HepG2 (cell line): ENCODE results near the gene PLA2G4D. TPM values are rescaled to one million over a fixed set of nuclear protein-coding genes. Genes with fewer than 3 reads are reported as not detected.

Source experiments
- ATAC-seq: fragments of 200-7000 bp; cut with Tn5 transposase; 3 replicates; pipeline ENCODE4 v1.9.1; 2020; ENCODE audit warnings: mild to moderate bottlenecking, moderate library complexity
- BruUV-seq: library from RNA; stranded (reverse); fragments of 400-500 nt; replicated peaks from 2 replicates; lab custom pipeline; 2021; lab: Mats Ljungman, UMichigan
- CTCF ChIA-PET: fragments of 300-600 bp; formaldehyde crosslinking; extraction: SDS; loops from one replicate; lab custom pipeline; 2021; ENCODE audit warnings: low total read pairs, inconsistent platforms, low intra/inter-chr PET ratio; lab: Yijun Ruan, JAX
- POLR2A ChIA-PET: fragments of 350-600 bp; sonication (Branson Sonifier 250); formaldehyde crosslinking; loops from one replicate; lab custom pipeline; 2020; ENCODE audit warnings: antibody characterized with exemption, inconsistent platforms; lab: Yijun Ruan, JAX
- DNase-seq: peaks from one replicate; pipeline ENCODE4 v3.0.0-alpha.2; 2015; ENCODE audit warnings: low spot score
- FAIRE-seq: peaks from 3 replicates; lab custom pipeline; 2011; peaks lifted over from hg19 to GRCh38; lab: Jason Lieb, UNC
- H2AFZ ChIP-seq: one replicate; pipeline ENCODE4 v1.6.1; 2011; ENCODE audit warnings: low read length, inconsistent platforms
- H3K27ac ChIP-seq: fragments of 300-600 bp; 3 replicates; pipeline ENCODE4 v1.8.0; 2011; ENCODE audit warnings: mixed run types, mild to moderate bottlenecking, mixed read lengths, low read length, inconsistent platforms; ENCODE audit not compliant: insufficient read depth; ENCODE audit errors: extremely low read length
- H3K27me3 ChIP-seq, 2 experiments: fragments of 200-600 bp in 1 of 2; 2 replicates in 1 of 2; 3 replicates in 1 of 2; pipeline versions ENCODE4 v1.6.0 to v1.8.0; 2011; ENCODE audit warnings: low read length in 2 of 2, mild to moderate bottlenecking in 2 of 2, moderate library complexity in 2 of 2, inconsistent platforms in 1 of 2; ENCODE audit not compliant: insufficient read depth in 2 of 2, control insufficient read depth in 1 of 2
- H3K36me3 ChIP-seq, 2 experiments: fragments of 200-600 bp in 1 of 2; replicated peaks in 1 of 2; 2 replicates in 1 of 2; 3 replicates in 1 of 2; pipeline versions ENCODE4 v1.5.1 to v1.8.0; 2011; ENCODE audit warnings: low read length in 2 of 2, inconsistent platforms in 1 of 2; ENCODE audit not compliant: insufficient read depth in 2 of 2, control insufficient read depth in 1 of 2
- H3K4me1 ChIP-seq: 2 replicates; pipeline ENCODE4 v1.5.1; 2012; ENCODE audit warnings: low read length, inconsistent platforms; ENCODE audit not compliant: insufficient read depth
- H3K4me2 ChIP-seq: 2 replicates; pipeline ENCODE4 v1.6.0; 2011; ENCODE audit warnings: low read depth, low read length, inconsistent platforms
- H3K4me3 ChIP-seq, 3 experiments: fragments of 200-600 bp in 1 of 3; sonication (generic), shearing (Covaris generic) in 1 of 3; replicated peaks in 1 of 3; 2 replicates each; pipeline ENCODE4 v1.5.1; 2011 to 2016; ENCODE audit warnings: low read length in 3 of 3, inconsistent platforms in 2 of 3, low read depth in 2 of 3, mild to moderate bottlenecking in 2 of 3, control low read depth in 1 of 3, mixed read lengths in 1 of 3; ENCODE audit not compliant: insufficient read depth in 1 of 3
- H3K79me2 ChIP-seq: one replicate; pipeline ENCODE4 v1.6.1; 2011; ENCODE audit warnings: low read length, inconsistent platforms; ENCODE audit not compliant: insufficient read depth
- H3K9ac ChIP-seq: 2 replicates; pipeline ENCODE4 v1.6.0; 2011; ENCODE audit warnings: mild to moderate bottlenecking, low read depth, low read length, inconsistent platforms; ENCODE audit not compliant: insufficient read depth
- H3K9me3 ChIP-seq: 2 replicates; pipeline ENCODE4 v1.5.1; 2012; ENCODE audit warnings: mild to moderate bottlenecking, low read length
- H4K20me1 ChIP-seq: 2 replicates; pipeline ENCODE4 v1.6.0; 2011; ENCODE audit warnings: inconsistent platforms, mild to moderate bottlenecking, low read length, moderate library complexity; ENCODE audit not compliant: insufficient read depth
- ATRX ChIP-seq: sonication (generic); formaldehyde crosslinking; IDR thresholded peaks from 2 replicates; pipeline ENCODE4 v1.4.0; 2020; ENCODE audit warnings: missing genetic modification reagents, borderline replicate concordance
- HMG20B ChIP-seq: conservative IDR thresholded peaks from 2 replicates; pipeline ENCODE4 v1.6.1; 2016; ENCODE audit warnings: missing genetic modification reagents, missing compliant biosample characterization
- KDM2A ChIP-seq: sonication (generic); formaldehyde crosslinking; IDR thresholded peaks from 2 replicates; pipeline ENCODE4 v1.4.0; 2020; ENCODE audit warnings: low read depth, missing genetic modification reagents, borderline replicate concordance
- KDM6A ChIP-seq: IDR thresholded peaks from 2 replicates; pipeline ENCODE4 v1.6.1; 2016; ENCODE audit warnings: low read depth
- NCOA2 ChIP-seq: sonication (generic); formaldehyde crosslinking; IDR thresholded peaks from 2 replicates; pipeline ENCODE4 v1.8.0; 2022; ENCODE audit warnings: inconsistent platforms
- NR2F1 ChIP-seq, 2 experiments: fragments of 450-650 bp in 1 of 2; formaldehyde crosslinking in 1 of 2; IDR thresholded peaks; 2 replicates each; pipeline versions ENCODE4 v1.5.0 to v1.6.1; 2016 to 2020; ENCODE audit warnings: mild to moderate bottlenecking in 1 of 2, missing compliant biosample characterization in 1 of 2, missing genetic modification reagents in 1 of 2, moderate library complexity in 1 of 2
- SKI ChIP-seq: fragments of 450-650 bp; IDR thresholded peaks from one replicate; pipeline ENCODE4 v1.6.1; 2018; ENCODE audit warnings: mild to moderate bottlenecking; ENCODE audit not compliant: partially characterized antibody
- YEATS2 ChIP-seq: sonication (generic); formaldehyde crosslinking; IDR thresholded peaks from 2 replicates; pipeline ENCODE4 v1.4.0; 2020; ENCODE audit warnings: missing genetic modification reagents, borderline replicate concordance
- ZBTB25 ChIP-seq: IDR thresholded peaks from 2 replicates; pipeline ENCODE4 v1.6.1; 2018; ENCODE audit warnings: missing genetic modification reagents
- ZNF737 ChIP-seq: sonication (generic); formaldehyde crosslinking; IDR thresholded peaks from 2 replicates; pipeline ENCODE4 v1.5.0; 2020; ENCODE audit warnings: missing genetic modification reagents, mild to moderate bottlenecking, borderline replicate concordance
- ZNF879 ChIP-seq: sonication (generic); formaldehyde crosslinking; IDR thresholded peaks from 2 replicates; pipeline ENCODE4 v1.8.1; 2023; ENCODE audit warnings: missing genetic modification reagents
- WGBS: methylation state at CpG from one replicate; pipeline ENCODE4 v1.1.6; 2017; ENCODE audit warnings: low lambda C conversion rate; 5-methylcytosine and 5-hydroxymethylcytosine counted together
- in situ Hi-C: cut with HindIII; loops from 2 replicates; pipeline ENCODE4 v1.10.0; 2017; ENCODE audit warnings: low pct_unique_long_range_greater_than_20kb; ENCODE audit not compliant: extremely low pct_ligation_motif_present
- intact Hi-C: fragments of 100-400 bp; cut with micrococcal nuclease; formaldehyde crosslinking; loops from one replicate; pipeline ENCODE4 v1.10.0; 2022; ENCODE audit not compliant: unreplicated experiment
- polyA plus RNA-seq, 8 experiments: library from polyadenylated mRNA; depleted of rRNA in 3 of 8; stranded (reverse) in 7 of 8; unstranded in 1 of 8; fragments of >200 nt; fragmentation: Illumina TruSeq in 4 of 8; extraction: Trizol in 4 of 8; gene quantifications; 2 replicates each; pipeline versions ENCODE4 v1.2.1 to v1.2.3, GENCODE V29; 2011 to 2016; ENCODE audit warnings: low read depth in 4 of 8, missing spikeins in 1 of 8, mixed read lengths in 1 of 8; ENCODE audit not compliant: insufficient read depth in 1 of 8
- total RNA-seq, 5 experiments: library from RNA; depleted of rRNA; stranded (reverse); fragments of >200 nt; fragmentation: Illumina TruSeq; extraction: Trizol; gene quantifications; 2 replicates each; pipeline ENCODE4 v1.2.3, GENCODE V29; 2016; ENCODE audit warnings: low read depth in 1 of 5
- TF ChIP-seq, protein P1 (sequence below): sonication (generic); formaldehyde crosslinking; IDR thresholded peaks from 2 replicates; pipeline ENCODE4 v1.9.0; 2021; ENCODE audit warnings: missing genetic modification reagents, borderline replicate concordance

PLA2G4D gene
- total and polyA plus RNA-seq, 2 of the 13 experiments (the other 11 are each of a cell fraction or from before 2014, with no cell fraction given): 0.04 to 0.21 TPM

GRCh38 chr15:42101861-42102260 lies 7.5 kb upstream of the PLA2G4D start:
- no peak for FAIRE-seq
- Histone ChIP-seq H3K79me2 (no peaks in the 10 kb centered on the region), H3K27ac (no peak overlapping the region), H3K9ac (no peak overlapping the region), H3K4me1 (peaks cover 32% of the 10 kb centered on the region), H3K4me3 (no peak overlapping the region), H2AFZ (no peak overlapping the region), H4K20me1 (no peaks in the 10 kb centered on the region), H3K9me3 (no peaks in the 10 kb centered on the region), H3K36me3 (no peaks in the 10 kb centered on the region), H3K4me2 (no peak overlapping the region), H3K27me3 (peaks cover 1 to 10% of the 10 kb centered on the region in 2 experiments; a peak in 4 of 5 replicates)
- intact Hi-C loops: no loop called here
- ATAC-seq: no peak
- 0% methylated on average over 1 of the region's 1 CpG for WGBS
- DNase-seq: no peak
- ChIA-PET POLR2A (no interaction called here), CTCF (no interaction called here)
- in situ Hi-C loops: no loop called here
- no TSS peak for BruUV-seq
- TF ChIP-seq ZNF737: no peak
- no peak for TF ChIP-seq KDM6A (CRISPR knock-in tag)
- no peak for TF ChIP-seq ZBTB25 (CRISPR knock-in tag)
- no peak for TF ChIP-seq NCOA2
- TF ChIP-seq KDM2A (CRISPR knock-in tag): no peak
- TF ChIP-seq NR2F1 (CRISPR knock-in tag; IDR thresholded peaks at IDR 0.05): no peak
- no peak for TF ChIP-seq ATRX (CRISPR knock-in tag)
- TF ChIP-seq YEATS2 (CRISPR knock-in tag): no peak
- TF ChIP-seq, protein P1, sequence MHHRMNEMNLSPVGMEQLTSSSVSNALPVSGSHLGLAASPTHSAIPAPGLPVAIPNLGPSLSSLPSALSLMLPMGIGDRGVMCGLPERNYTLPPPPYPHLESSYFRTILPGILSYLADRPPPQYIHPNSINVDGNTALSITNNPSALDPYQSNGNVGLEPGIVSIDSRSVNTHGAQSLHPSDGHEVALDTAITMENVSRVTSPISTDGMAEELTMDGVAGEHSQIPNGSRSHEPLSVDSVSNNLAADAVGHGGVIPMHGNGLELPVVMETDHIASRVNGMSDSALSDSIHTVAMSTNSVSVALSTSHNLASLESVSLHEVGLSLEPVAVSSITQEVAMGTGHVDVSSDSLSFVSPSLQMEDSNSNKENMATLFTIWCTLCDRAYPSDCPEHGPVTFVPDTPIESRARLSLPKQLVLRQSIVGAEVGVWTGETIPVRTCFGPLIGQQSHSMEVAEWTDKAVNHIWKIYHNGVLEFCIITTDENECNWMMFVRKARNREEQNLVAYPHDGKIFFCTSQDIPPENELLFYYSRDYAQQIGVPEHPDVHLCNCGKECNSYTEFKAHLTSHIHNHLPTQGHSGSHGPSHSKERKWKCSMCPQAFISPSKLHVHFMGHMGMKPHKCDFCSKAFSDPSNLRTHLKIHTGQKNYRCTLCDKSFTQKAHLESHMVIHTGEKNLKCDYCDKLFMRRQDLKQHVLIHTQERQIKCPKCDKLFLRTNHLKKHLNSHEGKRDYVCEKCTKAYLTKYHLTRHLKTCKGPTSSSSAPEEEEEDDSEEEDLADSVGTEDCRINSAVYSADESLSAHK (CRISPR knock-in tag): no peak
- no peak for TF ChIP-seq ZNF879 (CRISPR knock-in tag)
- no peak for TF ChIP-seq SKI
- TF ChIP-seq HMG20B (CRISPR knock-in tag): no peak
